GM19351 (cell line): Measurements from ENCODE around the gene ADAMTS2.

Experiments used
- ATAC-seq: cut with Tn5 transposase; IDR thresholded peaks from one replicate; pipeline ENCODE4 v1.9.1; 2021; ENCODE audit warnings: mild to moderate bottlenecking, moderate library complexity; ENCODE audit not compliant: unreplicated experiment

The ADAMTS2 gene

DNA sequence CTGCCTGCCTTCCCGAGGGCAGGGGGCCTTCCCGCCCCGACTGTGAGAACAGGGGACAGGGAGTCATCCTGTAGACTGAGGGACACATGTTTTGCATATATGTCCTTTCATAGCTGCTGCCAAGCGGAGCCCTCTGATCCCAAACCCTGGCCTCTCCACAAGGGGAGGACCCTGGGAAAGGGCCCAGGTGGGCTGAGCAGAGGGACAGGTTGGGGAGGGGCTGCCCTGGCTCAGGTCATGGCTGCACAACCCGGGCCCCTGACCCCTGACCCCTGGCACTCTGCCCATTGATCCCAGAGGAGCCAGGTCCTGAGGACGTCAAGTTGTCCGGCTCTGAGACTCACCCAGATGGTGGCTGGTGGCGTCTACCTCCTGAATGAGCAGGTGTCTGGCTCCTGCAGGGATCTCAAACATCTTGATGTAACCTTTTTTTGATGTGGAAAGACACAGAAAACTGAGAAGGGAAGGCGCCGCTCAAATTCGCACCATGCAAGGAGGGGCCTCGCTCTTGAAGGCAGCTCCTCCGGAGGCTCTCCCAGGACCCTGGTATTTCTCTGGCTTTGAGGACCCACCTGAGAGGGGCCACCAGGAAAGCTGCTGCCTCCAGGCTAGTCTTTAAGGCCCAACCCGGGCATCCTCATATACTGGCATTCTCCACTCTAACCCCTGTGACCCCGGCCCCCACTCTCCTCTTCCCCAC, 213.2 kb downstream of the ADAMTS2 start:
- no peak for ATAC-seq

DNA sequence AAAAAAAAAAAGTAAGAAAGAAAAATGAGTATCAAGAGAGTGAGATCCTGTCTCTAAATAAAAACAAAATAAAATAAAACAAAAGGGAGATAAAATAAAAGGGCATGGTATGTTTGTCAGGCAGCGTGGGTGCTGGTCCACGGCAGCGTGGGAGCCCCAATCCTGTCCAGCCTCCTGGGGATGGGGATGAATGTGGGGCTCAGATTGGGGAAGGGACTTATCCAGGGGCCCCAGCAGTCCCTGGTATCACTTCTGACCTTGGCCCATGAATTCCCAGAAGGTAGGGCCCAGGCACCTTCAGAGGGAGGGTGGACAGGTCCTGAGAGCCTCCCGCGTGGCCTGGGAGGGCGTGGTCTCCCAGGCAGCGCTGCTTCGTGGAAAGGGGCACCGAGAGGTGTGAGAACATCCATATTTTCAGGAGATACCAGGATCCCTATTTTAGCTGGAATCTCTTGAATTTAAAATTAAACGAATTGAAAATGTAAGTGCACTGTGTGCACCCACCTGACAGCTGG, 213.9 kb downstream of the ADAMTS2 start:
- ATAC-seq: no peak

DNA sequence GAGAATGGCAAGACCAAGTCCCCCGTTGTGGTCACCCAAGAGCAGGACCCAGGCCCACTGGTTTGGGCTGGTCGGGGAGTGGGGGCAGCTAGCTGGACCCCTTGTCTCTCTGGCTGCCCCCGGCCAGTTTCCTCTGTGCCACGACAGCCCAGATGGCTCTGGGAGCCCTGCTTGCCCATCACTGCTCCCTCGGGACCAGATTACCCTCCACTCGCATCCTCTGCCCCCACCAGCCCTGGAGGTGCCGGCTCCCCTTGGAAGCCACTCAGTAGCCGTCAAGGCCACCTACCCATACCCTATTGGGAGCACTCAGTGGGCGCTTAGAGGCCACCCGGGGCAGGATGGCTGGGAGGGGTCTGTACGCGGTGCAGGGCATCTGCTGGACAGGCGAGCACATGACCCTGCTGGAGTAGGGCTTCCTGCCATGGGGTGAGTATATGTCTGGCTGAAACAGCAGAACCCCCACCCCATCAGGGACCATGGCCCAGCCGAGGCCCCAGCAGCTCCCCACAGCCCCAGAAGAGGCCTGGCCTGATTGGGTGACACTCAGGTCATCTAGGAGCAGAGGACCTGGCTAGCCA, 215.1 kb downstream of the ADAMTS2 start:
- no peak for ATAC-seq

DNA sequence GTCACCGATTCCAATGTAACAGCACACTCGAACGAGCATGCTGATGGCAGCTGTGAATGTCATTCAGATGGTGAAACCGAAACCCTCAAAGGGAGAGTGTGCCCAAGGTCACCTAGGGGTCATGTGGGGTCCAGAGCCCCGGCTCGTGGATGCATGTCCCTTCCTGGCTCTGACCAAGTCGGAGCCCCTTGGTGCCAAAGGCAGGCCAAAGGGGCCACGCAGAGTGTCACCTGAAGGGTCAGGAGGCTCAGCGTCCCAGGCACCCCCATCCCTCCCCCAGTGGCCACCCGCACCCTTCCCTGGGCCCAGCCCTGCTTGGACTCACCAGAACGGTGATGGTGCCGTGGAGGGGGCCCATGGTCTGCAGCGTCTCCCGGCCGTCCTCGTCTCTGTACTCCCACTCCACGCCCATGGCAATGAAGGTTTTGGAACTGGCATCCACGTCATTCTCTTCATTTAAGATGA, 215.6 kb downstream of the ADAMTS2 start:
- ATAC-seq: no peak

- ATAC-seq: no peak
Observed at GRCh38 chr5:179128976-179129375, 216.3 kb downstream of the ADAMTS2 start.

- no peak for ATAC-seq
Observed at GRCh38 chr5:179128041-179128365, 217.3 kb downstream of the ADAMTS2 start.

DNA sequence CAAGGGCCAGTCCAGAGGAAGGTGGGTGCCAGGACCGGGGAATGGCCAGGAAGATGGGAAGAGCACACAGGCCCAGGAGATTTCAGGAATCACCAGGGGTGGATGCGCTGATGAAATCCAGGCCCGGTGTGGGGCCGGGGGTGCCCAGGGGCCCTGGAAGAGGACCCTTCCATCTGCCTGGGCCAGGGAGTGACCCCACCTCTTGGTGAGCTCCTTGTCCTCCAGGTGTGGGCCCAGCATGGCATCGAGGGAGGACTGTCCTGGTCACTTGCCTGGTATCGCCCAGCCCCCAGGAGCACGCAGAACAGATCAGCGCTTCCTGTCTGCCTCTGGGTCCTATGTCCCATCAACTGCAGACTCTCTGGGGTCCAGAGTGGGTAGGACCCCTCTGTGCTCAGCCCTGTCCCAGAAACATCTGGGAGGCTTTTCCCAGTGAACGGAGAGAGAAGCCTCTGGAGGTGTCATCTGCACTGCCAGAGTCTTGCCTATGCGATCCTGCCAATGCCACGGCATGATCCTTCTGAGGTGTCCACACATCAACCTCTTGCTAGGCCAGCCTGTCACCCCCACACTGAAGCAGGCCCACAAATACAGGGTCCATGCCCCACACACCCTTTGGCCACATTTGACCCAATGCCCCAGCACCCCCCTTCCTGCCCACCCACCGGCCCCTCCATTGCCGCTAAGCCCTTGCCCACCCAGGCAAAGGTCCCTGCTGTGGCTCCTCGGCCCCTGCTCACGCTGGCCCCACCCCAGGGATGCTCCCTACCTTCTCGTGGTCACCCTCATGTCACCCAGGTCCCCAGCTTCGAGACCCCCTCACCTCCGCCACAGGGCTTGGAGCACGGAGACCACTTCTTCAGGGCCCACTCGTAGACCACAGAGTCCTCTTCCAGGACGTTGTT, 217.9 kb downstream of the ADAMTS2 start:
- no peak for ATAC-seq

DNA sequence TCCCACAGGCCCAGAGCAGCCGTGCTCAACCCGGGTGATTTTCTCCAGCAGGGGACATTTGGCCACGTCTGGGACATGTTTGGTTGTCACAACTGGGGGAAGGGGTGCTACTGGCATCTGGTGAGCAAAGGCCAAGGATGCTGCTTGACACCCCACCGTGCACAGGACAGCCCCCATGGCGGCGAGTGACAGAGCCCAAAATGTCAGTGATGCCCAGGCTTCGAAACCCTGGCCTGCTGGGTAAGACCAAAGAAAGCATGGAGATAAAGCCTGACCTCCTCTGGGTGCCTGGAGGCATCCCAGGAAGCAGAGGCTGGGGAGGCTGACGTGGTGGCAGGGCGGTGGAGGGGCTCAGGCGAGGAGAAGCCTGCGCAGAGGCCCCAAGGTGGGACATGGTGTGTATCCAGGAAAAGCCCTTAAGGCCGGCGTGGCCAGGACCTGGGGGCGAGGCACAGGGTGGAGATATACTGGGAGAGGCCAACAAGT, 218.7 kb downstream of the ADAMTS2 start:
- no peak for ATAC-seq

GRCh38 chr5:179125789-179126505, 219.3 kb downstream of the ADAMTS2 start:
- ATAC-seq: no peak

GRCh38 chr5:179124853-179125788, 220.1 kb downstream of the ADAMTS2 start:
- ATAC-seq: no peak

DNA sequence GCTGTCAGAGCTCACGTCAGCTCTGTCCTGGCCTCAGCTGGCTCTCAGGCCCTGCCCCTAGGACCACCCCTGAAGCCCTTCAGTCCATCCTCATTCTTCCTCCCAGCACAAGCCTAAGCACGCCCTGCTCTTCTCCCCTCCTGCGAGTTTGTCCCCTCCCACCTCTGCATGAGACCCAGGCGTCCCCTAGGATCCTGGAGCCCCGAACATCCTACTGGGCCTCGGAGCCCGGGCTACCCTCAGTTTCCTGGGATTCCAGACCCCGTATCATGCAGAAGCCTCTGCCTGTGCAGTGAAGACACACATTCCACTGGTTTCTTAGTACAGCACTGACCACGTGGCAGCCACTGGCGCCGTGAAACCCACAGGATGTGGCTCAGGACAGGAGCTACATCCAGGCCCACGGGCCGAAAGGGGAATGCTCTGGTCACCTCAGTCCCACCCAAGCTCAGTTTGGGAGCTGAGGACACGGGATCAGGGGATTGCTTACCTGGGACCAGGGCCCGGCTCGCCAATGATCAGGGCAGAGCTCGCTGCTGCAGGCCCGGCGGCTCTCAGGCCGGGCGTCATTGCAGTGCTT, 220.9 kb downstream of the ADAMTS2 start:
- ATAC-seq: no peak

GRCh38 chr5:179123491-179124272, 221.6 kb downstream of the ADAMTS2 start:
- ATAC-seq: no peak

- no peak for ATAC-seq
Observed at GRCh38 chr5:179123109-179123426, 222.2 kb downstream of the ADAMTS2 start.

- no peak for ATAC-seq
Observed at GRCh38 chr5:179122411-179123108, 222.7 kb downstream of the ADAMTS2 start.

- no peak for ATAC-seq
Observed at GRCh38 chr5:179121667-179122111, 223.6 kb downstream of the ADAMTS2 start.

DNA sequence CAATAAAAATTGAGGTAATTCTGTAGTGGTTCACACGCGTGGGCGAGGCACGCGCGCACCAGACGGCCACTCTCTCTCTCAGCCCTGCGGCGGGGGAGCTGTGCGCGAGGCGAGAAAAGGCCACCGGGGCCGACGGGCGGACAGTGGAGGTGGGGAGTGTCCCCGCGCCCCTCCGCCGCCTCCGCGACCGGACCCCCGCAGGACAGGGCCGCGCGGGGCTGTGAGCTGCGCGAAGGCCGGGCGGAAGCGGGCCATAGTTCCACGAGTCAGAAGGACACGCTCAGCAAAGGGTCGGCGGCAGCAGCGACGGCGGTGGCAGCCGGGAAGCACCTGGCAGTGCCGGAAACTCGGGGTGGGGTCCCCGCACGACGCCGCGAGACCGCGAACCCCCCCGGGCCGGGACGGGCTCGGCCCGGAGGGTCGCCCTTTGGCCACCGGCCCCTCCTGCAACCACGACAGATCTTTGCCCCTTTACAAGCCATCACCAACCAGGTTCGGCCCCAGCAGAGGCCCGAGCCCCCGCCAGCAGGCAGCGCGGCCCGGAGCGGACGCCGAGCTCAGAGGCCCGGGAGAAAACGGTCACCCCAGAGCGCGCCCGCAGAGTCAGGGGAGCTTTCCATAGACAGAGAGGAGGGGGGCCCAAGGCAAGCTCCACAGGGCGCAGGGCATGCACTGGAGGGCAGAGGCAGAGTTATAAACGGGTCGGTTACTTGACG, 224.2 kb downstream of the ADAMTS2 start:
- ATAC-seq: no peak

DNA sequence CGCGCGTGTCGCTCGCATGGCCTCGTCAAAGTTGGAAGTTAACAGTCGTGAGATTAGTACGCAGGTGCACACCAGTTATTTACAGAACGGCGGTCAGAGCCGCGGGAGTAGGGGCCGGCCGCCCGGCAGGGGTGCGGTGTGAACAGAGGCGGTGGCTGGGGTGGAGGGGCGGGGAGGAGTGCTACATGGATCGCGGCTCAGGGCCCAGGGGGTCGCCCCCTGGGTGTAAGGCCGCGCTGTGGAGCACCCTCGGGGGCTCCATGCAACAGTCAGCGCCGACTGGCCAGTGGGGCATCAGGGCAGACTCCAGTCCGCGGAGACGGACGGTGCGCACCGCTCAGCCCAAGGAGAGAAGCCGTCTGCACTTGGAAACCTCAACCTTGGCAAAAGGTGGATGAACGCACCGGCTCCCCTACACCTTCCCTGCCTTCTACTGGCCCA, 224.8 kb downstream of the ADAMTS2 start:
- no peak for ATAC-seq
